Activated naive CD8-positive, alpha-beta T cell treated with anti-CD3 and anti-CD28 coated beads, Interleukin-2, amount 10 ng/mL, durations not matched to agents 7 days and 5 days (primary cell): ENCODE measurements around the gene DCBLD2. TPM values are rescaled to one million over a fixed set of nuclear protein-coding genes. Genes with fewer than 3 reads are reported as not detected.
A peak's percentile ranks its signal among the peaks of the same experiment; 100 is the strongest.

Experiments used
- ATAC-seq: fragments of 150-1000 bp; cut with Tn5 transposase; one replicate; pipeline ENCODE4 v1.10.0; 2021; ENCODE audit warnings: low read depth, moderate library complexity
- POLR2A ChIA-PET: fragments of 350-600 bp; sonication (Branson Sonifier 250); formaldehyde crosslinking; loops from one replicate; lab custom pipeline; 2021; ENCODE audit warnings: antibody characterized with exemption; lab: Charles Lee
- DNase-seq: peaks from one replicate; pipeline ENCODE4 v3.0.0; 2021
- H3K27ac Mint-ChIP-seq: one replicate; pipeline ENCODE4 v1.8.0; 2022; ENCODE audit warnings: mild to moderate bottlenecking, mixed read lengths
- H3K27me3 Mint-ChIP-seq: one replicate; pipeline ENCODE4 v1.8.0; 2022; ENCODE audit warnings: mild to moderate bottlenecking, moderate library complexity, mixed read lengths
- H3K36me3 Mint-ChIP-seq: one replicate; pipeline ENCODE4 v1.8.0; 2021; ENCODE audit warnings: mild to moderate bottlenecking, mixed read lengths
- H3K4me1 Mint-ChIP-seq: one replicate; pipeline ENCODE4 v1.8.0; 2021; ENCODE audit warnings: mixed read lengths
- H3K4me3 Mint-ChIP-seq: one replicate; pipeline ENCODE4 v1.8.0; 2022; ENCODE audit warnings: mild to moderate bottlenecking, moderate library complexity, mixed read lengths
- H3K9me3 Mint-ChIP-seq: one replicate; pipeline ENCODE4 v1.8.0; 2021; ENCODE audit warnings: mixed read lengths
- total RNA-seq, 2 experiments: library from RNA; stranded (reverse); gene quantifications; one replicate each; pipeline ENCODE4 v1.2.3, GENCODE V29; 2021

DCBLD2 gene
- total RNA-seq, 2 experiments from 2014 or later = 0.82 to 1.2 TPM

DNA sequence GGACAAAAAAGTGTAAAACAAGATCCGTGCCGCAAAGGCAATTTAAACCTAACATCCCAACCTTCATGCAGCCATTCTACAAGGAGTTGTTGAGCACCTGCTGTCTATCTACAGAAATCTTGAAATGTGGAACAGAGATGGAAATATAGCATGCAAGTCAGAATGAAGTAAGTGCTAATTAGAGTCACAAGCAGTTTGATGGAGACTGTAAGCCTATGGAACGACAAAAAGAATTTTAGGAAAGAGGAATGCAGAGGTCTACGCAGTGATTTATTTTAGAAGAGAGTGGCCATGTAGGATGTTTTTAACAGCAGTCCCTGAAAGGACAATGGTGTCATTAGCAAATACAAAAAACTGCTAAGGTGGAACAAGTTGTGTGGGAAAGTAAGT, 851 bp upstream of the DCBLD2 start:
- DNase-seq (no peak), ATAC-seq (no peak)
- Mint-ChIP-seq H3K4me3 (peak overlapping the region; percentile 90), H3K36me3 (no peaks in the 10 kb centered on the region), H3K27me3 (peaks cover 21% of the 10 kb centered on the region), H3K9me3 (no peaks in the 10 kb centered on the region), H3K4me1 (peaks cover 9% of the 10 kb centered on the region), H3K27ac (peak overlapping the region; percentile 78)
- POLR2A ChIA-PET = interaction anchor here (1.3 kb wide), 1 partner anchor 309 kb away, joined by 5 read pairs; the partner anchor contains the start of gene CPOX

DNA sequence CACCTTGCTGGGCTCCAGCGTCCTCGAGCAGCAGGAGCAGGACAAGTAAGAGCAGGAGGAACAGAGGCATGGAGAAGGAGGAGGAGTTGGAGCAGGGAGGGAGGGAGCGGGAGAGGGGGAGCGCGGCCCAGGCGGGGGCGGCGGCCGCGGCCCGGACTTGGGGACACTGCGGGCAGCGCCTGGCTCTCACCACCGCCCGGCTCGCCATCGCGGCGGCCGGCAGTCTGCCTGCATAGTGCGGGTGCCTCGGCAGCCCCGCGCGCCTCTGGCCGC, 440 bp downstream of the DCBLD2 start:
- Mint-ChIP-seq H3K36me3 (no peaks in the 10 kb centered on the region), H3K27ac (peak overlapping the region; percentile 39), H3K9me3 (no peaks in the 10 kb centered on the region), H3K27me3 (peaks cover 26% of the 10 kb centered on the region), H3K4me1 (peaks cover 9% of the 10 kb centered on the region), H3K4me3 (peak overlapping the region; percentile 90)
- no peak for DNase-seq
- POLR2A ChIA-PET = interaction anchor here (1.3 kb wide), 1 partner anchor 308 kb away, joined by 5 read pairs; the partner anchor contains the start of gene CPOX
- ATAC-seq = peak; percentile 4

DNA sequence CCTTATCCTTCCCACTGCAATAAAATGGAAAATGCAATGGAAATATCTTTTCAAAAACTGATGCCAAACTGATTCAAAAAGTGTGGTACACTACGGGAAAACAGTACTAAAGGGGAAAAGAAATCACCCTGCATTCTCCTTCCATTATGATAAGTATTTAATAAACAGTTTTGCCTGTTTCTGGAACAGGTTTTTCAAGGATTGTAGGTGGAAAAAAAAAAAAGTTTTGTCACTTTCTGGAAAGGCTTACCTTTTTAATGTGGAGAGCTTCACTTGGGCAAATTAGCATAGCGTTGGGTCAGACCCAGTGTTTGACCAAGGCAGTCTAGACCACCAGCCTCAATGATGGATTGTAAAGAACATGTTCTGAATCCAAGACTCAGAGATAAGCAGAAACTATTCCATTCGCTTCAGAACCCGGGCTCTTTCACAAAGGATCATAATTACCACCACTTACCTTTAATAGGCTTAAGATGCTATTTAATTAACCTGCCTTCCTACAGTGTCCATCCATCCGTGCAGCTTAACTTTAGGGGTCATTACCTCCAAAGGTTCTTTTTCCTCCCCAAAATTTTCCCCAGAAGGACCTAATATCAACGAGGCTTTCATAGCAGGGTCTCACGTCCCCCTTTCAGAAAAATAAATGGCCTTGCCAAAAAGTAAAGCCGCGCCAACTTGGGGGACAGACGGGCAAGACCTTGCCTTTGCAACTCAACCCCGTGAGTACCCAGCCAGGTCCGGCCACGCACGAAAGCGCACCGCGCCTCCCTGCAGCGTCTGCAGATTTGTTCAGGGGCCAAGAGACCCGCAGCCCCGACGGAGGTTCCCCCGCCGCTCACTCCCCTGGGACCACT, 1.0 kb downstream of the DCBLD2 start:
- no peak for DNase-seq
- POLR2A ChIA-PET = no interaction called here
- no peak for ATAC-seq
- Mint-ChIP-seq H3K4me1 (peaks cover 9% of the 10 kb centered on the region), H3K27ac (peak overlapping the region; percentile 39), H3K4me3 (peak overlapping the region; percentile 87), H3K36me3 (no peaks in the 10 kb centered on the region), H3K9me3 (no peaks in the 10 kb centered on the region), H3K27me3 (peaks cover 26% of the 10 kb centered on the region)

DNA sequence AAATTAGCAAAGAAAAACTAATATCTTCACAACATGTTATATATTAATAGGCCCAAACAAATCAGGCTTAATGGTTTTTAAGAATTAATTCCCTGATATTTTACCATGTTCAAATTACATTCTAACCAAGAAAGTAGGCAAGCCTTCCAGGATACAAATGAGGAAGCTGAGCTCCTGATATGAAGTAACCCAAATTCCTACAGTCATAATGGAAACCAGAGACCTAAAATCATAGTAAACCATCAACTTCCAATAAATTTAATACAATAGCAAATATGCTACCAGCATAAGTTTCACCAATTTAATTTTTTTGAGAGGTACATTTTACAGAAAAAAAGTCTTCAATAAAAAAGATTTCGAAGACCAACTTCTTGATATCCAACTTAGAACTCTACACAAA, 3.8 kb downstream of the DCBLD2 start:
- H3K27ac Mint-ChIP-seq = no peak overlapping the region
- DNase-seq (no peak), ATAC-seq (no peak)
- POLR2A ChIA-PET = no interaction called here
- no peaks in the 10 kb centered on the region for H3K36me3 Mint-ChIP-seq
- H3K4me3 Mint-ChIP-seq = no peak overlapping the region
- peaks cover 9% of the 10 kb centered on the region for H3K4me1 Mint-ChIP-seq
- peaks cover 22% of the 10 kb centered on the region for H3K27me3 Mint-ChIP-seq
- H3K9me3 Mint-ChIP-seq = no peaks in the 10 kb centered on the region

DNA sequence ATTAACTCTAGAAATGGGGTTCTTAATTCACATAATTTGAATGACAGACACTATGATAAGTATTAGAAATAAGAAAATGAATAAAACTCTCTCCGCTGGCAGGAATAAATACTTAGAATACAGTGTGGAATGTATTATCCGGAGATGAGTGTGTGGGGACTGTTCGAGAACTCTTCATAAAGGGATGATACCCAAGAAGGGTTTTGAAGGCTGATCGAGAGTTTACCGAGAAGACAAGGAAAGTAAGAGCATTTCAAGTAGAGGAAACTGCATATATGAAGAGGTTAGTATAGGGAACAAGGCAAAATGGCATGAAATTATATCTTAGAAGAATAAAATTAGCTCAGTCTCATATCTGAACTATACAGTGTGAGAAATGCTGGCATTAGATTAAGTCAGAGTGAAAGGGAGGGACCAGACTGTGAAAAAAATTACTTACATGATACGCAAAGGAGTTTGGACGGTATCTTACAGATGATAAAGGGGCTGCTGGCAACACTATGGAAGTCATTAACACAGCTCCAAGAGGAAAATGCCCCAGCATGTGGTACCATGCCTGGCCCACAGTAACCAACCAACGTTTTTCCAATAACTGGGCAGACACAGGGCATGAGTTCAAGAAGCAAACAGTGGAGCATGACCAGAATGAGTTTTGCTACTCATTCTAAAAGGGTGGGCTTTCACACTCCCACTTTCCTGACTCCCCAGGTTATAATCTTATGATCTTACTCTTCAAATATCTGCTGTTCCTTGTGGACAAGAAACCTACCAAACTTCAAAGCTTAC, 6.5 kb downstream of the DCBLD2 start:
- H3K27me3 Mint-ChIP-seq = peaks cover 12% of the 10 kb centered on the region

DNA sequence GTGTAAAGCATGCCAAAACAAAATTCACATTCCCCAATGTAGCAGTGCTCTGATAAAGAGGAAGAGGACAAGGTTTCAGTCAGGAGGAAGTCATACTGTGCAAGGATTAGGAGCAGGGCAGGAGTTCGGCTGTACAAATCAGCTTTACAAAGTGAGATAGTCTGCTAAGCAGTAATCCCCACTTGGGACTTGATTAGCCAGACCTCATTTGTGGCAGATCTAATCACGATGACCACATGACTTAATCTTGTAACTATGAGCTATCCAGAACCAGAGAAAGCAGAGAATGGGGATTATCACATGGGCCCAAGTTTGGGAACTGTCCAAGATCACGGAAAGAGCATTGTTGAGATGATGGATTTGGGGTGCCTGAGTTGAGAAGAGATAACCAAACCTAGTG, 7.8 kb downstream of the DCBLD2 start:
- Mint-ChIP-seq H3K4me1 (no peaks in the 10 kb centered on the region), H3K4me3 (no peak overlapping the region), H3K36me3 (no peaks in the 10 kb centered on the region), H3K9me3 (no peaks in the 10 kb centered on the region), H3K27me3 (peaks cover 4% of the 10 kb centered on the region), H3K27ac (no peak overlapping the region)
- ATAC-seq (no peak), DNase-seq (no peak)
- POLR2A ChIA-PET = no interaction called here

More for the DNA sequence above, 6.5 kb downstream of the DCBLD2 start:
- Mint-ChIP-seq H3K4me1 (no peaks in the 10 kb centered on the region), H3K27ac (no peak overlapping the region), H3K36me3 (no peaks in the 10 kb centered on the region), H3K9me3 (no peaks in the 10 kb centered on the region), H3K4me3 (no peak overlapping the region)
- POLR2A ChIA-PET = no interaction called here
- ATAC-seq (no peak), DNase-seq (no peak)

DNA sequence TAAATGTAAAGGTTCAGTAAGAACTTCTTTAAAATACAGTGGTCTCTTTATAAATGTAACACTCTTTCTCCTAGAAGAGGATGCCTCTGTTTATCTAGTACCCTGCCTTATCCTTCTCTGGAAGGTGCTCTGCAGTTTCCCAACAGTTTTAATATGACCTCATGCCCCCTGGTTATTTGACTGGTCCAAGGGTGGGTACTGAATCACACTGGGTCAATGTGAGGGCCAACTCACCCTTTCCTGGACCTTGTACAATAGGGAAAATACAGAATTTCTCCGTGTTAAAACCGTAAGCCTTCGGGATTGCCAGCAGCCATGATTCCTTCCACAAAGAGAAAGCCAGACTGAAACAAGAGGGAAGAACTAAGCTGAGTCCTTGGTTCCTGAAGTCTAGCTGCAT, 9.2 kb downstream of the DCBLD2 start:
- POLR2A ChIA-PET = no interaction called here

DNA sequence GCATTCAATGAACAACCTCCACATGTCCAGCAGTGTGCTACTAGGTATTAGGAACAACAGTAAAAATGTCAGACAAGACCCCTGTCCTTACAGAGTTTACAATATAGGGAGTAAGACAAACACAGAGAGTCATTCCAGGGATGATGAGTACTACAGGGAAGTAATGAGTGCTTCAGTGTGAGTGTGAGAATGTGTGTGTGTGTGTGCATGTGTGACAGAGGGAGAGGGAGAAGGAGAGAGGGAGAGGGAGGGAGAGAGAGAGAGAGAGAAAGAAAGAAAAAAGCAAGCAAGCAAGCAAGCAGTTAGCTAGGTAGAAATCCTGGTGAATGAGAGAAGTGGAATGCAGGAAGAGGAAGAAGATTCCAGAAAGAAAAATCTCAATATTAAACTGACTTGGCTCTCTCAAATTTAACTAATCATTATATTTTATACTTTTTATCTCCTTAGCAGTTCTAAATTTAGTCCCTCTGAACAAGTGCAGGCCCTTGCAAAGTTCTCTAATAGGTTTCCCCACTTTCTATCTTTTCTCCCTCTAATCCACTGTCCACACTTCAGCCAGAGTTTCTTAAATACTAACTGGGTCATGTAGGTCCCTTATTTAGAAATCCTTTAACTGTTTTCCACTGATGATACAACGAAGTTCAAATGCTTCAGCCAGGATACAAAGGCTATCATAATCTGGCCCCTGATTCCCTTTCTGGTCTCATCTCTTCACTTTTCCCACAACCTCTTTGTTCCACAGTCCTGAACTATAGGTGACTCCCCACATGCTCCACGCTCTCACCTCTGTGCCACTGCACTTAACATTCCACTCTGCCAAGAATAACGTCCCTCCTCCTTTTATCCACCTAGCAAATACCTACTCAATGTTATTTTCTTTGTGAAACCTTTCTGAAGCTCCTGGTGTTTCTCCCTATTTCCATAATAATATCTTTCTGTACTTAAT, 10.3 kb downstream of the DCBLD2 start:
- H3K4me3 Mint-ChIP-seq = no peak overlapping the region
- ATAC-seq (no peak), DNase-seq (no peak)
- no peaks in the 10 kb centered on the region for H3K4me1 Mint-ChIP-seq
- H3K9me3 Mint-ChIP-seq = no peaks in the 10 kb centered on the region
- no peak overlapping the region for H3K27ac Mint-ChIP-seq
- POLR2A ChIA-PET = no interaction called here
- no peaks in the 10 kb centered on the region for H3K36me3 Mint-ChIP-seq
- H3K27me3 Mint-ChIP-seq = no peaks in the 10 kb centered on the region

More for the DNA sequence above, 9.2 kb downstream of the DCBLD2 start:
- no peak for DNase-seq
- no peak overlapping the region for H3K4me3 Mint-ChIP-seq
- no peaks in the 10 kb centered on the region for H3K4me1 Mint-ChIP-seq
- H3K27ac Mint-ChIP-seq = no peak overlapping the region
- ATAC-seq = no peak
- no peaks in the 10 kb centered on the region for H3K36me3 Mint-ChIP-seq
- peaks cover 4% of the 10 kb centered on the region for H3K27me3 Mint-ChIP-seq
- H3K9me3 Mint-ChIP-seq = no peaks in the 10 kb centered on the region

DNA sequence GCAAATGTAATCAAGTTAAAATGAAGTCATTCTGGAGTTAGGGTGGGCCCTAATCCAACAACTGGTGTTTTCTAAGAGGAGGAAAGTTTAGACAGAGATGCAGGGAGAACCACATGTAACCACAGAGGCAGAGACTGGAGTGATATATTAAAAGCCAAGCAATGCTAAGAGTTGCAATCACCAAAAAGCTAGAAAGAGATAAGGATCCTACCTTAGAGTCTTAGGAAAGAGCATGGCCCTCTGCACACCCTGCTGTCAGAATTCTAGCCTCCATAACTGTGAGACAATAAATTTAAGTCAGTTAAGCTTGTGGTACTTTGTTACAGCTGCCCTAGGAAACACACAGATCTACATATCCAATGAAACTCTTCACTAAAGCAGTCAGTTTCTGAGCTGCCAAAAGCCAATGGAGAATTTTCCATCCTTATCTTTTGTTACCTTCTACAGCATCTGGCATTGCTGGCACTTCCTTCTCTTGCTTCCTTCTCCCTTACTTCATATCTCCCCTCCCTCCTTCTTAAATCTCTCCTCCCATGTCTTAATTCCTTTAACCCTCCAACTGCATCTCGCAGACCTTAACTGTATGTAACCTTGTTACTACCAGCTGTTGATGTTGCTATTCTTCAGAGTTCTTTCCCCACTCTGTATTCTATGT, 11.2 kb downstream of the DCBLD2 start:
- DNase-seq (no peak), ATAC-seq (no peak)
- H3K9me3 Mint-ChIP-seq = no peaks in the 10 kb centered on the region
- POLR2A ChIA-PET = no interaction called here
- no peaks in the 10 kb centered on the region for H3K4me1 Mint-ChIP-seq
- H3K27ac Mint-ChIP-seq = no peak overlapping the region
- no peaks in the 10 kb centered on the region for H3K36me3 Mint-ChIP-seq
- no peaks in the 10 kb centered on the region for H3K27me3 Mint-ChIP-seq
- H3K4me3 Mint-ChIP-seq = no peak overlapping the region

DNA sequence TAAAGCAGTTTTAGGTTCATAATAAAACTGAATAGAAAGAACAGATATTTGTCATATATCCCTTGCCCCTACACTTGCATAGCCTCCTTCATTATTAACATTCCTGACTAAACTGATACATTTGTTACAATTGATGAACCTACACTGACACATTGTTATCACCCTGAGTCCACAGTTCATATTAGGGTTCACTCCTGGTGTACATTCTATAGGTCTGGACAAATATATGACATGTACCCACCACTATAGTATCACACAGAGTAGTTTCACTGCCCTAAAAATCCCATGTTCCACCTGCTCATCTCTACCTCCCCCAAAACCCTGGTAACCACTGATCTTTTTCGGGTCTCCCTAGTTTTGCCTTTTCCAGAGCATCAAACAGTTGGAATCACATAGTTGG, 13.8 kb downstream of the DCBLD2 start:
- DNase-seq (no peak), ATAC-seq (no peak)
- no peaks in the 10 kb centered on the region for H3K4me1 Mint-ChIP-seq
- peaks cover 2% of the 10 kb centered on the region for H3K27me3 Mint-ChIP-seq
- H3K9me3 Mint-ChIP-seq = no peaks in the 10 kb centered on the region
- no peaks in the 10 kb centered on the region for H3K36me3 Mint-ChIP-seq
- POLR2A ChIA-PET = no interaction called here
- H3K27ac Mint-ChIP-seq = no peak overlapping the region
- H3K4me3 Mint-ChIP-seq = no peak overlapping the region

DNA sequence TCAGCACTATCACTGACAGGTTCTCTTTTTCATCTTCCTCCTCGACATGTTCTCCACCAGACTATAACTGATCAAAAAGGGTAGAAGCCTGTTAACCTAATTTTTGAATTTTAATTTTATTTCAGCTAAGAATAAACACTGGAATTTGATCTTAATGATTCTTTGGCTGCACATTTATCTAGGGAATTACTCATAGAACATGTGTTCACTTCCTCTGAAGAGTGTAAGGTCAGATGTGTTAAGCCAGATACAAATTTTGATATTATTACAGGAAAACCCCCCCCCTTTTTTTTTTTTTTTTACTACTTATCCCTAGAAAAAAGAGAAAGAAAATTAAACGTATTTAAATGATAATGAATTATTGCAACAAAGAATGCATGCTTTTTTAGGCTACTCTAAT, 15.0 kb downstream of the DCBLD2 start:
- H3K4me1 Mint-ChIP-seq = no peaks in the 10 kb centered on the region
- DNase-seq (no peak), ATAC-seq (no peak)
- H3K36me3 Mint-ChIP-seq = no peaks in the 10 kb centered on the region
- H3K27ac Mint-ChIP-seq = no peak overlapping the region
- H3K27me3 Mint-ChIP-seq = peaks cover 2% of the 10 kb centered on the region
- no peaks in the 10 kb centered on the region for H3K9me3 Mint-ChIP-seq
- no peak overlapping the region for H3K4me3 Mint-ChIP-seq
- POLR2A ChIA-PET = no interaction called here

DNA sequence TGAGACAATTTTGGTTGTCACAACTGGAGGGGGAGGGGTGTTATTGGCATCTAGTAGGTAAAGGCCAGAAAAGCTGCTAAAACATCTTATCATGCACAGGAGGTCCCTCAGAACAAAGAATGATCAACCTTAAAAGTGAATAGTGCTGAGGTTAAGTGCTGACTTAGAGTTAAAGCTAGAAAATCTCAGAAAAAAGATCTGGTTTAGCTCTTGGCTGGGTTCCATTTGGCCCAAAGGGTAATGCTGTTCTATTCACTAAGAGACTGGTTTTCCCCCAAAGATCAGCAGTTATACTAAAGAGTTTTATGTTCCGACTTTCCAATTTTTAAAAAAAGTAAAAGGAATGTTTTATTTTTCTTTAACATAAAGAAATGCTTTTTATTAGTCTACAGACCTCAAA, 15.6 kb downstream of the DCBLD2 start:
- no peak overlapping the region for H3K27ac Mint-ChIP-seq
- H3K4me1 Mint-ChIP-seq = no peaks in the 10 kb centered on the region
- H3K4me3 Mint-ChIP-seq = no peak overlapping the region

More for the DNA sequence above, 15.6 kb downstream of the DCBLD2 start:
- peaks cover 2% of the 10 kb centered on the region for H3K27me3 Mint-ChIP-seq
- ATAC-seq (no peak), DNase-seq (no peak)
- H3K9me3 Mint-ChIP-seq = no peaks in the 10 kb centered on the region
- POLR2A ChIA-PET = no interaction called here
- no peaks in the 10 kb centered on the region for H3K36me3 Mint-ChIP-seq
